NCI-H187 (cell line): ENCODE data around the gene PDYN.

Experiments used
- DNase-seq, 2 experiments: peaks; one replicate each; lab custom pipeline; 2025; lab: John Stamatoyannopoulos, UW

Gene PDYN

GRCh38 chr20:1994627-1995026 lies 769 bp upstream of the PDYN start:
- DNase-seq: no peak

GRCh38 chr20:1992359-1993110 lies 1.3 kb downstream of the PDYN start:
- no peak for DNase-seq

- no peak for DNase-seq
These were observed 6.0 kb downstream of the PDYN start for GRCh38 chr20:1987826-1988225.

- no peak for DNase-seq
These were observed 10.6 kb downstream of the PDYN start for GRCh38 chr20:1983301-1983700.

GRCh38 chr20:1982686-1983085 lies 11.2 kb downstream of the PDYN start:
- no peak for DNase-seq

GRCh38 chr20:1979106-1979778 lies 14.6 kb downstream of the PDYN start:
- no peak for DNase-seq

GRCh38 chr20:1975291-1975690 lies 18.6 kb downstream of the PDYN start:
- DNase-seq: no peak

GRCh38 chr20:1973601-1974440 lies 20.0 kb downstream of the PDYN start:
- no peak for DNase-seq

GRCh38 chr20:1971893-1972586 lies 21.8 kb downstream of the PDYN start:
- no peak for DNase-seq

GRCh38 chr20:1968964-1969363 lies 24.9 kb downstream of the PDYN start:
- DNase-seq: no peak

- peak in 1 of 2 experiments; percentile 30 for DNase-seq
These were observed 28.1 kb downstream of the PDYN start for GRCh38 chr20:1965520-1966351.

GRCh38 chr20:1964659-1965405 lies 29.0 kb downstream of the PDYN start:
- no peak for DNase-seq

- no peak for DNase-seq
These were observed 29.8 kb downstream of the PDYN start for GRCh38 chr20:1964061-1964460.

GRCh38 chr20:1961374-1961773 lies 32.5 kb downstream of the PDYN start:
- DNase-seq: no peak

GRCh38 chr20:1959156-1959555 lies 34.7 kb downstream of the PDYN start:
- DNase-seq: no peak

GRCh38 chr20:1958426-1958825 lies 35.4 kb downstream of the PDYN start:
- DNase-seq: no peak

GRCh38 chr20:1955217-1955616 lies 38.6 kb downstream of the PDYN start:
- DNase-seq: no peak

GRCh38 chr20:1953621-1954020 lies 40.2 kb downstream of the PDYN start:
- no peak for DNase-seq

- no peak for DNase-seq
These were observed 40.9 kb downstream of the PDYN start for GRCh38 chr20:1952737-1953530.
